ENCODE results near the gene CDC7. TPM values are rescaled to one million over a fixed set of nuclear protein-coding genes. Genes with fewer than 3 reads are reported as not detected.
"Not testable (repeated sequence)": the region's sequence is repeated elsewhere in the genome, so short reads cannot be mapped to it uniquely, and the experiment has no call there.

Gene CDC7
- under 1 TPM in 3 of 4 donors, not detected in 1; 0.10 to 0.44 (median 0.20) TPM for total RNA-seq

- peak in 2 of 5 experiments; percentile 23 to 35 for TF ChIP-seq CTCF (IDR thresholded peaks at IDR 0.05 in 4 of 5, conservative IDR thresholded peaks at IDR 0.05 in 1 of 5)
- TF ChIP-seq POLR2A (IDR thresholded peaks at IDR 0.05), result no peak
- intact Hi-C loops (cut with DNase I; ENCODE audit: low total_unique reads) (loop anchor here (5.0 to 10.0 kb wide), 2 partner anchors 99 to 216 kb away; partner anchors contain the start of gene HFM1), in situ Hi-C loops (cut with MboI; ENCODE audit: low sequenced_read_pairs in 4 of 4) (loop anchor here in 1 of 4 donors (25.0 kb wide), 1 partner anchor 786 kb away; the partner anchor contains the start of genes GLMN and RPAP2)
- Histone ChIP-seq H3K36me3 (no peaks in the 10 kb centered on the region), H3K4me3 (peak within 1 kb of the TSS; percentile 59 to 79 (median 72)), H3K27me3 (no peaks in the 10 kb centered on the region), H3K9me3 (no peaks in the 10 kb centered on the region), H3K4me1 (peaks cover 7 to 15% of the 10 kb centered on the region in 2 donors), H3K27ac (peak within 1 kb of the TSS; percentile 61 to 75 (median 71))
- peak; percentile 58 to 75 for DNase-seq
- ATAC-seq, result peak; percentile 91 to 95
These were observed at the start of gene CDC7 for GRCh38 chr1:91500756-91501522. Gene CDC7 (plus strand): TSS chr1:91500851. CDS start chr1:91501717, 866 bp downstream.

- H3K4me1 ChIP-seq, result no peaks in the 10 kb centered on the region
- in situ Hi-C loops (cut with MboI; ENCODE audit: low sequenced_read_pairs in 4 of 4), result no loop called here
- TF ChIP-seq CTCF (IDR thresholded peaks at IDR 0.05 in 4 of 5, conservative IDR thresholded peaks at IDR 0.05 in 1 of 5), result no peak
- no peak for TF ChIP-seq POLR2A (IDR thresholded peaks at IDR 0.05)
- no peaks in the 10 kb centered on the region for H3K27me3 ChIP-seq
- ATAC-seq, result no peak
- no peaks in the 10 kb centered on the region for H3K9me3 ChIP-seq
- intact Hi-C loops (cut with DNase I; ENCODE audit: low total_unique reads), result no loop called here
- no peak overlapping the region for H3K4me3 ChIP-seq
- DNase-seq, result no peak
- no peak overlapping the region for H3K27ac ChIP-seq
- no peaks in the 10 kb centered on the region for H3K36me3 ChIP-seq
These were observed 46.5 kb upstream of the CDC7 start for GRCh38 chr1:91454136-91454535.

GRCh38 chr1:91455334-91455733, 45.3 kb upstream of the CDC7 start:
- DNase-seq (no peak), ATAC-seq (no peak)
- intact Hi-C loops (cut with DNase I; ENCODE audit: low total_unique reads), result no loop called here
- no peak overlapping the region for H3K27ac ChIP-seq
- H3K27me3 ChIP-seq, result no peaks in the 10 kb centered on the region
- H3K4me3 ChIP-seq, result no peak overlapping the region
- H3K36me3 ChIP-seq, result no peaks in the 10 kb centered on the region
- no peaks in the 10 kb centered on the region for H3K4me1 ChIP-seq
- TF ChIP-seq POLR2A (IDR thresholded peaks at IDR 0.05) (no peak), CTCF (IDR thresholded peaks at IDR 0.05 in 4 of 5, conservative IDR thresholded peaks at IDR 0.05 in 1 of 5) (no peak)
- in situ Hi-C loops (cut with MboI; ENCODE audit: low sequenced_read_pairs in 4 of 4), result no loop called here
- H3K9me3 ChIP-seq, result no peaks in the 10 kb centered on the region

GRCh38 chr1:91455896-91456295, 44.8 kb upstream of the CDC7 start:
- Histone ChIP-seq H3K36me3 (no peaks in the 10 kb centered on the region), H3K27ac (no peak overlapping the region), H3K9me3 (no peaks in the 10 kb centered on the region), H3K4me1 (no peaks in the 10 kb centered on the region), H3K27me3 (no peaks in the 10 kb centered on the region), H3K4me3 (no peak overlapping the region)
- TF ChIP-seq POLR2A (IDR thresholded peaks at IDR 0.05) (no peak), CTCF (IDR thresholded peaks at IDR 0.05 in 4 of 5, conservative IDR thresholded peaks at IDR 0.05 in 1 of 5) (no peak)
- ATAC-seq (no peak), DNase-seq (no peak)
- intact Hi-C loops (cut with DNase I; ENCODE audit: low total_unique reads), result no loop called here
- in situ Hi-C loops (cut with MboI; ENCODE audit: low sequenced_read_pairs in 4 of 4), result no loop called here

GRCh38 chr1:91465350-91465749, 35.3 kb upstream of the CDC7 start:
- intact Hi-C loops (cut with DNase I; ENCODE audit: low total_unique reads); in situ Hi-C loops (cut with MboI; ENCODE audit: low sequenced_read_pairs in 4 of 4); H3K27ac ChIP-seq; H3K9me3 ChIP-seq; ATAC-seq; H3K36me3 ChIP-seq; H3K4me3 ChIP-seq; H3K4me1 ChIP-seq; H3K27me3 ChIP-seq; DNase-seq: not testable (repeated sequence)

All from gastrocnemius medialis (tissue), 4 donors.